C4-2B (cell line): ENCODE measurements around the gene EML3.

Experiments used
- CTCF ChIP-seq: fragments of 450-650 bp; conservative IDR thresholded peaks from 2 replicates; pipeline ENCODE4 v1.5.1; 2017; ENCODE audit warnings: mild to moderate bottlenecking
- ZFX ChIP-seq: fragments of 450-650 bp; IDR thresholded peaks from 2 replicates; pipeline ENCODE4 v1.6.1; 2017

GRCh38 chr11:62647609-62648005 is 35.0 kb upstream of the EML3 start:
- TF ChIP-seq CTCF (no peak), ZFX (no peak)
